ENCODE results near the gene COQ8A.
A peak's percentile ranks its signal among the peaks of the same experiment; 100 is the strongest.

The COQ8A gene

DNA sequence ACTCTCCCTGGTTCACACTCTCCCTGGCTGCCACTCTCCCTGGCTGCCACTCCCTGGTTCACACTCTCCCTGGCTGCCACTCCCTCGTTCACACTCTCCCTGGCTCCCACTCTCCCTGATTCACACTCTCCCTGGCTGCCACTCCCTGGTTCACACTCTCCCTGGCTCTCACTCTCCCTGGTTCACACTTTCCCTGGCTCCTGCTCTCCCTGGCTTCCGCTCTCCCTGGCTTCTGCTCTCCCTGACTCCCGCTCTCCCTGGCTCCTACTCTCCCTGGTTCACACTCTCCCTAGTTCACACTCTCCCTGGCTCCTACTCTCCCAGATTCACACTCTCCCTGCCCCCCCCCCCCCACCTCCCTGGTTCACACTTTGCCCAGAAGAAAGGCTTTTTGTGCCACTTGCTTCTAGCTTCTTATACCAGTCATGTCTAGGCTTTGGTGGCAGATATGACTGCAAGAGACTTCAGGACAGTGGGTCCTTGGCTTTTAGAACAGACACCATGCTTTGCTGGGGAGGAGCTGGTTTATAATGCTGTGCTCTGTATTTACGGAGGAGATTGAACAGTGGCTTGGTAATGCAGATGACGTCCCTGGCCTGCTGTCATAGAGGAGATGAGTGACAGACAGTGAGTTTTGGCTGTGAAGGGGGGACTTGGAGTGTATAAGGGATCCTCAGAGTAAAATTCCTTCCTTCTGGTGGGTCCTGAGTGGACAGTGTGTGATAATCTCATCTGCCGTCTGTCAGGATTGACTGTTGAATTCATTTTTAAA is 17.0 kb downstream of the COQ8A start:
- no peak for TF ChIP-seq CTCF (IDR thresholded peaks at IDR 0.05)
- peak; percentile 28 for DNase-seq (ENCODE audit: low spot score)
- Histone ChIP-seq H3K27ac (no peak overlapping the region), H3K4me3 (no peak overlapping the region)

- DNase-seq (ENCODE audit: low spot score): peak; percentile 35
- TF ChIP-seq CTCF (IDR thresholded peaks at IDR 0.05): no peak
- no peak overlapping the region for H3K4me3 ChIP-seq
- no peak overlapping the region for H3K27ac ChIP-seq
Measured at GRCh38 chr1:226957714-226958113, 17.6 kb downstream of the COQ8A start.

DNA sequence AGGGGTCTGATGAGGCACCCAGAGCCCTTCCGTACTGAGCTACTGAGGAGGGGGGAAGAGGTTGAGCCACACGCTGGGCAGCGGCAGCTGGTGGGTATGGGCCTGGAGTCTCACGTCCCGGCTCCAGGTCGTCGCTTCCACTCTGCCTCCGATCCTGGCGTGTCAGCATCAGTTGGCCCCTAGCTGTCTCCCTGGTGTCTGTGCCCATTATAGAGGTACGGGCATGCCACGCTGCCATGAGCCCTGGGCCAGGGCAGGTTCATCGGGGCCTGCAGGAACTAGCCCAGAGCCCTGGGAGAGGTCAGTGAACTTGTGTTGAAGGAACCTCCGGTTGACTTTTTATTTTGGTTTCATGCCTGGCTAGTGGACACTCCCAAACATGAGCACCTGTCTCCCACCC is 18.2 kb downstream of the COQ8A start:
- TF ChIP-seq CTCF (IDR thresholded peaks at IDR 0.05): no peak
- Histone ChIP-seq H3K4me3 (no peak overlapping the region), H3K27ac (no peak overlapping the region)
- peak; percentile 43 for DNase-seq (ENCODE audit: low spot score)

DNA sequence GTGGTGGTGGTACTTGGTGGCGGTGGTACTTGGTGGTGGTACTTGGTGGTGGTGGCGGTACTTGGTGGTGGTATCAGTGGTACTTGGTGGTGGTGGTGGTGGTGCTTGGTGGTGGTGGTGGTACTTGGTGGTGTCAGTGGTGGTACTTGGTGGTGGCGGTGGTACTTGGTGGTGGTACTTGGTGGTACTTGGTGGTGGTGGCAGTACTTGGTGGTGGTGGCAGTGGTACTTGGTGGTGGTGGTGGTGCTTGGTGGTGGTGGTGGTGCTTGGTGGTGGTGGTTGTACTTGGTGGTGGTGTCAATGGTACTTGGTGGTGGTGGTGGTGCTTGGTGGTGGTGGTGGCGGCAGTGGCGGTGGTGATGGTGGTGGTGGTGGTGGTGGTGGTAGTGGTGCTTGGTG is 20.2 kb downstream of the COQ8A start:
- no peak for TF ChIP-seq CTCF (IDR thresholded peaks at IDR 0.05)
- H3K27ac ChIP-seq: no peak overlapping the region
- DNase-seq (ENCODE audit: low spot score): no peak
- no peak overlapping the region for H3K4me3 ChIP-seq

DNA sequence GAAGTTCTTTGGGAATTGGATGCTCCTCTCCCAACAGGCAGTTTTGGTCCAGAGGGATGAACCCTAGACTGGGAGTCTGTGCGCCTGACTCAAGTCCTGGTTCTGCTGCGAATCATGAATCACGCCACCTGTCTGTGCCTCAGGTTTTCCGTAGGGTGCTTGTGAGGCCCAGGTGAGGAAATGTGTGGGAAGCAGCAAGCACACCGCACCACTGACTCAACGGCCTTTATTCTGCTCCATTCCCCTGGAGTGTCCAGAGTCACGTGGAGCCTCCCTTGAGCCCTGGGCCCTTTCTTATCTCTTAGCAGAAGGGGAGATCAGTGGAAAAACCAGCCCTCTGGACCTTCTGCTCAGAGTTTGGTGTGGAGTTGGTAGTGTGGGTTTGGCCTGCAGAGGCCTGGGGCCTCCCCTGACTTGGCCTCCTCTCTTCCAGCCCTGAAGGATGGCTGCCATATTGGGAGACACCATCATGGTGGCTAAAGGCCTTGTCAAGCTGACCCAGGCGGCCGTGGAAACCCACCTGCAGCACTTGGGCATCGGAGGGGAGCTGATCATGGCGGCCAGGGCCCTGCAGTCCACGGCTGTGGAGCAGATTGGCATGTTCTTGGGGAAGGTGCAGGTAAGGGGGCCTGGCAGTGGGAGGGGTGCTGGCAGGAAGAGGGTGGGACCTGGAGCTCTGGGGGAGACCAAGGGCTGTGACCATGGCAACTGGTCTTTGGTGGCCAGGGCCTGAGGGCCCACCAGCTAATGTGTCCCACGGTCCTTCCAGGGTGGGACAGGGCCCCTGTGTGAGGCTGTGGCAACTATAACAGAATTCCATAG is 21.1 kb downstream of the COQ8A start:
- no peak for TF ChIP-seq CTCF (IDR thresholded peaks at IDR 0.05)
- DNase-seq (ENCODE audit: low spot score): no peak
- H3K27ac ChIP-seq: no peak overlapping the region
- H3K4me3 ChIP-seq: no peak overlapping the region

GRCh38 chr1:226962421-226963391 is 22.6 kb downstream of the COQ8A start:
- Histone ChIP-seq H3K27ac (no peak overlapping the region), H3K4me3 (no peak overlapping the region)
- no peak for TF ChIP-seq CTCF (IDR thresholded peaks at IDR 0.05)
- DNase-seq (ENCODE audit: low spot score): no peak

Measured in coronary artery (tissue), 2 donors.